Natural killer cell (primary cell): ENCODE measurements around the gene MYCBPAP. TPM values are rescaled to one million over a fixed set of nuclear protein-coding genes. Genes with fewer than 3 reads are reported as not detected.

Experiments
- ATAC-seq, 3 donors: fragments of 150-1000 bp in 2 of 3; fragments of 200-7000 bp in 1 of 3; cut with Tn5 transposase; 1 replicate in 1 of 3; 2 replicates in 2 of 3; pipeline ENCODE4 v1.10.0; 2021; ENCODE audit warnings: mild to moderate bottlenecking in 2 of 3, moderate library complexity in 2 of 3
- DNase-seq, 2 donors: peaks; one replicate each; pipeline versions ENCODE4 v3.0.0 to v3.0.0-alpha.2; 2013 to 2021; ENCODE audit warnings: mixed read lengths in 1 of 2
- H3K27ac ChIP-seq: one replicate; pipeline ENCODE4 v1.5.1; 2013; ENCODE audit warnings: mild to moderate bottlenecking, low read length
- H3K27me3 ChIP-seq: one replicate; pipeline ENCODE4 v1.6.1; 2013; ENCODE audit warnings: low read length; ENCODE audit not compliant: control insufficient read depth, insufficient read depth
- H3K36me3 ChIP-seq: one replicate; pipeline ENCODE4 v1.6.1; 2013; ENCODE audit warnings: low read length; ENCODE audit not compliant: control insufficient read depth, insufficient read depth
- H3K4me1 ChIP-seq: one replicate; pipeline ENCODE4 v1.6.1; 2013; ENCODE audit warnings: low read length; ENCODE audit not compliant: control insufficient read depth, insufficient read depth
- H3K4me3 ChIP-seq: one replicate; pipeline ENCODE4 v1.5.1; 2013; ENCODE audit warnings: low read length
- H3K9me3 ChIP-seq: one replicate; pipeline ENCODE4 v1.6.1; 2013; ENCODE audit warnings: low read length; ENCODE audit not compliant: control insufficient read depth, insufficient read depth
- H3K27ac Mint-ChIP-seq, 2 donors: one replicate each; pipeline ENCODE4 v1.8.0; 2022; ENCODE audit warnings: mild to moderate bottlenecking in 2 of 2, mixed read lengths in 2 of 2, moderate library complexity in 1 of 2
- H3K27me3 Mint-ChIP-seq, 2 donors: one replicate each; pipeline ENCODE4 v1.8.0; 2022; ENCODE audit warnings: low read depth in 2 of 2, mixed read lengths in 2 of 2
- H3K36me3 Mint-ChIP-seq: one replicate; pipeline ENCODE4 v1.8.0; 2022; ENCODE audit warnings: mixed read lengths
- H3K4me1 Mint-ChIP-seq, 2 donors: one replicate each; pipeline ENCODE4 v1.8.0; 2022; ENCODE audit warnings: mixed read lengths in 2 of 2
- H3K4me3 Mint-ChIP-seq: one replicate; pipeline ENCODE4 v1.8.0; 2022; ENCODE audit warnings: mild to moderate bottlenecking, moderate library complexity, mixed read lengths
- H3K9me3 Mint-ChIP-seq, 2 donors: one replicate each; pipeline ENCODE4 v1.8.0; 2022; ENCODE audit warnings: mixed read lengths in 2 of 2
- CTCF ChIP-seq: fragments of 200-600 bp; IDR thresholded peaks from one replicate; pipeline ENCODE4 v1.8.0; 2022; ENCODE audit warnings: antibody characterized with exemption
- WGBS: methylation state at CpG from one replicate; pipeline ENCODE4 v1.1.7; 2013; ENCODE audit warnings: missing lambda C conversion rate; ENCODE audit not compliant: insufficient coverage; 5-methylcytosine and 5-hydroxymethylcytosine counted together
- intact Hi-C: fragments of 100-400 bp; cut with micrococcal nuclease; formaldehyde crosslinking; loops from one replicate; pipeline ENCODE4 v1.14.2; 2022
- total RNA-seq, 4 donors: library from RNA; stranded (reverse); fragments of 120-200 nt in 1 of 4; gene quantifications; one replicate each; pipeline versions ENCODE4 v1.2.3 to v1.2.4, GENCODE V29; 2013 to 2022

MYCBPAP gene
- total RNA-seq, 3 donors from 2014 or later (not counting 1 experiment from before 2014, with no cell fraction given), result 0.26 to 4.9 (median 0.70) TPM

- no peak for TF ChIP-seq CTCF
- ATAC-seq (no peak), DNase-seq (no peak)
- H3K4me3 ChIP-seq, result no peak overlapping the region
- no peaks in the 10 kb centered on the region for H3K27me3 ChIP-seq
- H3K9me3 ChIP-seq, result no peaks in the 10 kb centered on the region
- H3K36me3 ChIP-seq, result no peaks in the 10 kb centered on the region
- H3K4me1 ChIP-seq, result no peaks in the 10 kb centered on the region
- no peak overlapping the region for H3K27ac ChIP-seq
- no peaks in the 10 kb centered on the region for H3K36me3 Mint-ChIP-seq
- H3K9me3 Mint-ChIP-seq, result no peaks in the 10 kb centered on the region
- H3K27ac Mint-ChIP-seq, result no peak overlapping the region
- peaks cover 0 to 6% of the 10 kb centered on the region in 2 donors for H3K27me3 Mint-ChIP-seq
- H3K4me1 Mint-ChIP-seq, result no peaks in the 10 kb centered on the region
- WGBS, result 94% methylated on average over 13 of the region's 13 CpGs
- intact Hi-C loops, result no loop called here
- H3K4me3 Mint-ChIP-seq, result no peak overlapping the region
Observed at GRCh38 chr17:50518384-50519023, 10.3 kb downstream of the MYCBPAP start.

DNA sequence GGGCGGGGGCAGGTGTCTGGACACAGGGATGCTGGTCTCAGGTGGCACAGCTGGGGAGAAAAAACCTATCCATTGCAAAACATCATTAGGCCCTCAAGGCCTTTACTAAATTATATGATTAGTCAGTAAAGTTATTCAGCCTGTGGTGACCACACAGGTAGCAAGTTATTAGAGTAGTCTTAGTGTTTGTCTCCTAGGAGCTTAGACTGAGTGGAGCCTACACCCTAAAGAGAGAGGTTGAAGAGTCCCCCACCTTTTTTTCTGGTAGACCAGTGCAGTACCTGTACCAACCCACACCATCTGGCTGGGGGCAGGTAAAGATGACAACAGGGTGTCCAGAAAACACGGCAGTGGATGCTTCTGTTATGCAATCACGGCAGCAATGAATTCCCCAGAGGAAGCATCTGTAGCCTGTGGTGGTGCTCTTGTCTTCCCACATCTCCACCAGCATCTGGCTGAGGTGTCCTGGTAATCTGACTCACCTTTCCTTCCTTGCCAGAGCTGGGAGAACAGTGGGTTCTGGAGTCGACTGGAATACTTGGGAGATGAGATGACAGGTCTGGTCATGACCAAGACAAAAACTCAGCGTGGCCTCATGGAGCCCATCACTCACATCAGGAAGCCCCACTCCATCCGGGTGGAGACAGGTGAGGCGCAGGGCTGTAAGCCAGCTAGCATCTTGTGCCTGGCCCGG is 11.0 kb downstream of the MYCBPAP start:
- ATAC-seq, result no peak

DNA sequence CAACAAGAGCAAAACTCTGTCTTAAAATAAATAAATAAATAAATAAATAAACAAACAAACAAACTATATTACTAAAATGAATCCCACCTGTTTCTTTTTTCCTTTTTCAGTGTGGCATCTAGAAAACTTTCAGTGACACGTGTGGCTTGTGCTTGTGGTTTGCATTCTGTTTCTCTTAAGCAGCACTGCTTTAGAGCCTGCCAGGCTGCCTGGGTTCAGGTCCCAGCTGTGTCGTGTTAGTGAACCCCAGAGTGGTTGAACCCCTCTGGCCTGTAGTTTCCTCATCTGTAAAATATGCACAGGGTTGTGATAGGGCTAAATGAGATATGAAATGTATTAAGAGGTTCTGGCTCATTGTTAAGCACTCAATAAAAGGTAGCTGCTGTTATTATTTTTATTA is 12.2 kb downstream of the MYCBPAP start:
- H3K27me3 Mint-ChIP-seq, result peaks cover 0 to 3% of the 10 kb centered on the region in 2 donors
- 45% methylated on average over 2 of the region's 2 CpGs for WGBS
- H3K9me3 Mint-ChIP-seq, result no peaks in the 10 kb centered on the region
- H3K36me3 ChIP-seq, result no peaks in the 10 kb centered on the region
- no peak overlapping the region for H3K27ac Mint-ChIP-seq
- H3K36me3 Mint-ChIP-seq, result no peaks in the 10 kb centered on the region
- ATAC-seq, result no peak
- no peak overlapping the region for H3K4me3 Mint-ChIP-seq
- no peak overlapping the region for H3K27ac ChIP-seq
- H3K9me3 ChIP-seq, result no peaks in the 10 kb centered on the region
- H3K27me3 ChIP-seq, result no peaks in the 10 kb centered on the region
- no peaks in the 10 kb centered on the region for H3K4me1 Mint-ChIP-seq
- no peaks in the 10 kb centered on the region for H3K4me1 ChIP-seq
- TF ChIP-seq CTCF, result no peak
- DNase-seq, result no peak
- intact Hi-C loops, result no loop called here
- no peak overlapping the region for H3K4me3 ChIP-seq

More for the DNA sequence above, 11.0 kb downstream of the MYCBPAP start:
- no peaks in the 10 kb centered on the region for H3K36me3 ChIP-seq
- H3K9me3 Mint-ChIP-seq, result no peaks in the 10 kb centered on the region
- H3K4me3 Mint-ChIP-seq, result no peak overlapping the region
- WGBS, result 78% methylated on average over 8 of the region's 8 CpGs
- H3K4me1 ChIP-seq, result no peaks in the 10 kb centered on the region
- no peaks in the 10 kb centered on the region for H3K36me3 Mint-ChIP-seq
- intact Hi-C loops, result no loop called here
- H3K4me1 Mint-ChIP-seq, result no peaks in the 10 kb centered on the region
- H3K9me3 ChIP-seq, result no peaks in the 10 kb centered on the region
- TF ChIP-seq CTCF, result no peak
- no peaks in the 10 kb centered on the region for H3K27me3 ChIP-seq
- H3K27ac Mint-ChIP-seq, result no peak overlapping the region
- H3K27ac ChIP-seq, result no peak overlapping the region
- no peak for DNase-seq
- H3K4me3 ChIP-seq, result no peak overlapping the region
- peaks cover 0 to 6% of the 10 kb centered on the region in 2 donors for H3K27me3 Mint-ChIP-seq
